Stimulated activated naive CD8-positive, alpha-beta T cell treated with anti-CD3 and anti-CD28 coated beads, Interleukin-15, Interleukin-2, amounts not matched to agents 100 U/mL and 50 U/mL, for 24 hours (primary cell): ENCODE results near the gene SLC22A5.
"Not testable (repeated sequence)": the region's sequence is repeated elsewhere in the genome, so short reads cannot be mapped to it uniquely, and the experiment has no call there.

Source experiments
- ATAC-seq: fragments of 150-1000 bp; cut with Tn5 transposase; one replicate; pipeline ENCODE4 v1.10.0; 2021
- DNase-seq: peaks from one replicate; pipeline ENCODE4 v3.0.0; 2021

The SLC22A5 gene

GRCh38 chr5:132428147-132428482 lies 58.6 kb downstream of the SLC22A5 start:
- DNase-seq (no peak), ATAC-seq (no peak)

- DNase-seq (no peak), ATAC-seq (no peak)
Observed at GRCh38 chr5:132428484-132429462, 59.3 kb downstream of the SLC22A5 start.

- DNase-seq (no peak), ATAC-seq (no peak)
Observed at GRCh38 chr5:132429463-132430440, 60.2 kb downstream of the SLC22A5 start.

- no peak for DNase-seq
- ATAC-seq: no peak
Observed at GRCh38 chr5:132430746-132431145, 61.2 kb downstream of the SLC22A5 start.

GRCh38 chr5:132431632-132432031 lies 62.1 kb downstream of the SLC22A5 start:
- ATAC-seq: peak; percentile 34
- no peak for DNase-seq

- DNase-seq (no peak), ATAC-seq (no peak)
Observed at GRCh38 chr5:132433141-132433540, 63.6 kb downstream of the SLC22A5 start.

- ATAC-seq (no peak), DNase-seq (no peak)
Observed at GRCh38 chr5:132434416-132435286, 65.1 kb downstream of the SLC22A5 start.

GRCh38 chr5:132435447-132435846 lies 65.9 kb downstream of the SLC22A5 start:
- no peak for ATAC-seq
- no peak for DNase-seq

GRCh38 chr5:132435886-132436285 lies 66.4 kb downstream of the SLC22A5 start:
- no peak for DNase-seq
- ATAC-seq: no peak

GRCh38 chr5:132436936-132437335 lies 67.4 kb downstream of the SLC22A5 start:
- DNase-seq: no peak

GRCh38 chr5:132437604-132438266 lies 68.2 kb downstream of the SLC22A5 start:
- peak; percentile 69 for DNase-seq
- peak; percentile 86 for ATAC-seq

More at GRCh38 chr5:132436936-132437335, 67.4 kb downstream of the SLC22A5 start:
- no peak for ATAC-seq

- DNase-seq, ATAC-seq: not testable (repeated sequence)
Observed at GRCh38 chr5:132438267-132438645, 68.7 kb downstream of the SLC22A5 start.

- ATAC-seq: no peak
Observed at GRCh38 chr5:132438917-132439316, 69.4 kb downstream of the SLC22A5 start.

GRCh38 chr5:132439521-132440089 lies 70.1 kb downstream of the SLC22A5 start:
- no peak for DNase-seq
- ATAC-seq: peak; percentile 44

More at GRCh38 chr5:132438917-132439316, 69.4 kb downstream of the SLC22A5 start:
- DNase-seq: no peak

- ATAC-seq (no peak), DNase-seq (no peak)
Observed at GRCh38 chr5:132444061-132444460, 74.6 kb downstream of the SLC22A5 start.
